ENCODE data around the gene EEF1E1.
"Not testable (repeated sequence)": the region's sequence is repeated elsewhere in the genome, so short reads cannot be mapped to it uniquely, and the experiment has no call there.

Gene EEF1E1

DNA sequence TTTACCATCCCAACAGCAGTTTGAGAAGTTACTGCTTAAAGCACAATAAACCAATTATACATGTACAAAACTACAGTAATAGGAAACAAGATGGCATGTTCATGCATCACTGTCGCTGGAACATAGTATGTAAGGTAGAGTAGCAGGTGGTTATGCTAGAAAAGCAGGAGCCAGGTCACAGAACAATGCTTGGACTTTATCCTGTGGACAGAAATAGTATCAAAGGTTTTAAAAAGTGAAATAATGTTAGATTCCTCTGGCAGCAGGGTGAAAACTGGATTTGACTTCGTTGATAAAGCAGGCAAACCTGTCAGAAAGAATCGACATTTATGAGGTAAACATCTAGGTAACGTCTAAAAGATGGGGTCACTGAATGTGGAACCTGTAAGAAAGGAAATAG is 40.6 kb downstream of the EEF1E1 start:
- DNase-seq: no peak

DNA sequence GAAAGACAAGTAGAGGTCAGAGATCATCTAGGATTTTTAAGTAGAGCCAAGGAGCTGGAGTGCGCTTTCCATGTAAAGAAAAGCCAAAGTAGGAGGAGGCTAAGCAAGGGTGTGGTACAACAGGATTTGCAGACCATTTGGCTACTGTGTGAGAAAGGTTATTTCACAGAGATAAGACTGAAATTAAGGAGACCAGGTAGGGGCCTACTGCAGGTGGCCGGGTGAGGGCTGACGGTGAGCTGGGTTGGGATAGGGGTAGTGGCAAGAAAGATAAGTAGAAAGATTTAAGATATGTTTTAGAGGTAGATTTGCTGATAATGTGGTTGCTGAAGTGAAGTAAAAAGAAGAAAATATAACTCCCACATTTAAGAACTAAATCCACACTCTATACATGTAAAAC is 42.0 kb downstream of the EEF1E1 start:
- no peak for DNase-seq

DNA sequence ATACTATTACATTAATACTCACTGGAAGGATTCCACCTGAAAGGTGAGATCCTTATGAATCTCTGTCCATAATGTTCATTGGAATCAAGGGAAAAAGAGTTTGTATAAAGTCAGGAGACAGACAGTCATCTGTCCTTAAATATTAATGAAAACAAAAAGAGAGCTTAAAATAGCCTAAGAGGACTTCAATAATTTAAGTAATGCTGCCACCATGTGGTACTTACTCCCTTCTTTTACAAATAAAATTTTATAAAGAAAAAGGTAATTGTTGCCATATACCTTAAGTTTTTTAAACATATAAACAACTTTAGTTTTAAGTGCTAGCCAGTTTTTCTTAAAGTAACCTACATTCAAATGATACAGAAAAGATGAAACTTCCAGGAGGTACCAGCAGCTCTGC is 43.2 kb downstream of the EEF1E1 start:
- DNase-seq: peak; percentile 6

DNA sequence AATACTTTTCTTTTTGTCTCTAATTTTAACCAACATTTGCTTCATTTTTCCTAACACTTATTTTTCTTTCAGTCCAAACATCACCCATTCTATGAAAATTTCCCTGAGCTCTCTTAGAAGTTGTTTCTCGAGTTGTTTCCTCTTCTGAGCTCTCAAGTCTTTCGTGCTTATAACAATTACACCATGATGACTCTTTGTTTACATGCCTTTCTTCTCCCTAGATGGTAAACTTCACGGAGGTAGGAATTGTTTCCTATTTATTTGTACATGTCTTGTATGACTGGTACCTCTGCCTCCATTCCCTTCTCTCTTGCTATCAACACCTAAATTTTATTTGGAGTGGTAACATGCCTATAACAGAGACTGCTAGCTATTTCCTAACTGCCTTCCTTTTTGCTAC is 44.6 kb downstream of the EEF1E1 start:
- no peak for DNase-seq

DNA sequence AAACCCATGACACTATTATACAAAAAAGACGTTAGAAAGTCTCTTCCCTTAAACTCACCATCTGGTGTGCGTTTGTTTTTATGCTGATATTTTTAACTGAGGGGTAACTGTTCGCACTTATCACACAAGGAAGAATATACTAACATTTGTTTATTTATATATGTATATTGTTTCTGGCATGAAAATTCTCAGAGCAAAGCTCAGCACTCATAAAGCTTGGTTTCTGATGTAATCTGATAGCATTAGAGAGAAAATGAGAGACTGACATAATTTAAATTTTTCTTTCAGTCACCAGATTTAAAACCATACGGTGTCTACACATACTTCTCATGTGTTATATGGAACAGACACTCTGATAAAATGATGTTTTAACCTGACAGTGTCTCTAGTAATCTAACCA is 45.1 kb downstream of the EEF1E1 start:
- DNase-seq: no peak

DNA sequence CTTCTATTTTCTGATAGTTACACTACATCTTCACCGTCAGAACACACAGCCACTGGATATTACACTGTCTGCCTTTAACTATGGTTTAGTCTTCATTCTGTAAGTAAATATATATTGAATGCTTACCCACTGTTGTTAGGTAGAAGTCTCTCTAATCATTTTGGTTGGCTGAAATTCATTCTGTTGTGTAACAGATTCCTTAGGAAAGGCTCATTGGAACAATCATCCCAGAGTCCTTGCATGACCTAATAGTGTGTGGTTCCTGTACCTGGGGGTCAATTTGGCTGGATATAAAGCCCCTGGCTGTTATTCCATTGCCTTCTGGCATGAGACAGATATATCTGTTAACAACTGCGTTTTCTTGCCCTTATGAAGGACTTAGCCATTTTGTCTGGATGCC is 48.1 kb downstream of the EEF1E1 start:
- no peak for DNase-seq

DNA sequence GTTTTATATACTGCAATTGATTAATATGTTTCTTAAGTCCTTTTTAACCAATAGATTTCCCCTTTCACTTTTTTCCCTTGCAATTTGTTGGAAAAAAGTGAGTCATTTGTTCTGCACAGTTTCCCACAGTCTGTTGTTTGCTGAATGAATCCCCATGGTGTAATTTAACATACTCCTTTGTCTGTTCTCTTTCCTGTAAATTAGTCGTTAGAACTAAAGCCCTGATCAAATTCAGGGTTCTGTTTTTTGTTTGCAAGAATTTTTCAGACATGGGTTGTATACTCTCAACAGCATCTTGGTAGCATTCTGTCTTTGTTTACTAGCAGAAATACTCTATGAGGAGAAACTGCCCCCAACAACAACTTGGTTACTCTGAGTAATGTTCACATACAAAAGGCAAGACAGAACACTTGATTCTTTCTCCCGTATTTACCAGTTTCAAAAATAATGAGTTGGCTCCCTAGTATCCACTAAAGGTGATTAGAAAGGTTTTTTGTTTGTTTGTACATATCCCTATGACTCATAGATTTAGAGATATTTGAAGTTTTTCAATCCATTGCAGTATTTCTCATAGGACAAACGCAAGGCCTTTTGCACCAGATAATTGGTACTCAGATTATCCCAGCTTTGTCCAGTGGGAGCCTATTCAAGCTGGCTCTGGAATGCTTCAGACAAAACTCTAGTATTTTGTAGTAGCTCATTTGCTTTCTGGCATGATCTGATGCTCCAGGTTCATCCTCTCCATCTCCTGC is 54.6 kb downstream of the EEF1E1 start:
- DNase-seq: no peak

DNA sequence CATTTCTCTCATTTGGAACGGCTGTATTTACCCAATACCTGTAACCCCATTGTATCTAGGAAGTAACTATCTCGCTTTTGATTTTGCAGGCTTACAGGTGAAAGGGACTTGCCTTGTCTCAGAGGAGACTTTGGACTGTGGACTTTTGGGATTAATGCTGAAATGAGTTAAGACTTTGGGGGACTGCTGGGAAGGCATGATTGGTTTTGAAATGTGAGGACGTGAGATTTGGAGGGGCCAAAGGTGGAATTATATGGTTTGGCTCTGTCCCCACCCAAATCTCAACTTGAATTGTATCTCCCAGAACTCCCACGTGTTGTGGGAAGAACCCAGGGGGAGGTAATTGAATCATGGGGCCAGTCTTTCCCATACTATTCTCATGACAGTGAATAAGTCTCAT is 56.6 kb downstream of the EEF1E1 start:
- DNase-seq: not testable (repeated sequence)

DNA sequence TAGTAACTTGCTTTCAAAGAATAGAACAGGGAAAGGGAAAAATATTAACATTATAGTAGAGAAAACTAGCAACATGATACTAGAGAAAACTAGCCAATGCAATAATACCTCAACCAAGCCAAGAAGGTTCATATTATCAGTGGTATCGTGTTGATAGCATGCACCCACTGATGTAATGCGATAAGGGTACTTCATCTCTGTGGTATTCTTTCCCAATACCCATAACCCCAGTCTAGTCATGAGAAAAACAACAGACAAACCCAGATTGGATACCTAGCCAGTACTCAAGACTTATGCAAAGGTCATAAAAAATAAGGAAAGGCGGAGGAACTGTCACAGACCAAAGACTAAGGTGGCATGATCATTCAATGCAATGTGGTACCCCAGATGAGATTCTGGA is 59.1 kb downstream of the EEF1E1 start:
- no peak for DNase-seq

DNA sequence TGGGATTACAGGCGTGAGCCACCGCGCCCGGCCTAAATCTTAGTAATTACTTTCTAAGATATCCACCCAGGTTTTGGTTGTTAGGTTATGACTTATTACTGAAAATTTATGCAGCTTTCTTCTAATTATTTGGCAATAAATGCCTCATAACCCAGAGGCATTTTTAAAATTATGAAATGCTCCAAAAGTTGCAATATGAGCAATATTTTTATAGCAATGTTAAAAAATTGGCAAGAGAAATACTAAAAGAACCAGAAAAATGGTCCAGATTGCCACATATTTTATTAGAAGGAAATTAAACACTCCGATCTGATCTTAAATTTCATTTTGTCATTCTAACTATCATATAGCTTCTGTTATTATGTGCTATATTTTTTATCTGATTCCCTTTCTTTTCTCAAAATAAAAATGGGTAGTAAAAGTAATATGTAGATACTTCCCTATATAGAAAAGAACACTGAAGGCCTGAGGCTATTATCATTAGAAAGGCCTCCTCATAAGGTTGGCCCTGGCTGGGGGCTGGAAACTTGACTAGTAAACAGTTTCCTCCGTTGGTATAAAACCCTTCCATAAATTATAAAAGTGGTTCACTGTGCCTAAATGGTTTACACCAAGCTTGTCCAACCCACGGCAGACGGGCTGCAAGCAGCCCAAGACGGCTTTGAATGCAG is 60.3 kb downstream of the EEF1E1 start:
- DNase-seq: no peak

DNA sequence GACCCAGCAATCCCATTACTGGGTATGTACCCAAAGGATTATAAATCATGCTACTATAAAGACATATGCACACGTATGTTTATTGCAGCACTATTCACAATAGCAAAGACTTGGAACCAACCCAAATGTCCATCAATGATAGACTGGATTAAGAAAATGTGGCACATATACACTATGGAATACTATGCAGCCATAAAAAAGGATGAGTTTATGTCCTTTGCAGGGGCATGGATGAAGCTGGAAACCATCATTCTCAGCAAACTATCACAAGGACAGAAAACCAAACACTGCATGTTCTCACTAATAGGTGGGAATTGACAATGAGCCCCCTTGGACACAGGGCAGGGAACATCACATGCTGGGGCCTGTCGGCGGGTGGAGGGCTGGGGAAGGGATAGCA is 68.2 kb downstream of the EEF1E1 start:
- not testable (repeated sequence) for DNase-seq

DNA sequence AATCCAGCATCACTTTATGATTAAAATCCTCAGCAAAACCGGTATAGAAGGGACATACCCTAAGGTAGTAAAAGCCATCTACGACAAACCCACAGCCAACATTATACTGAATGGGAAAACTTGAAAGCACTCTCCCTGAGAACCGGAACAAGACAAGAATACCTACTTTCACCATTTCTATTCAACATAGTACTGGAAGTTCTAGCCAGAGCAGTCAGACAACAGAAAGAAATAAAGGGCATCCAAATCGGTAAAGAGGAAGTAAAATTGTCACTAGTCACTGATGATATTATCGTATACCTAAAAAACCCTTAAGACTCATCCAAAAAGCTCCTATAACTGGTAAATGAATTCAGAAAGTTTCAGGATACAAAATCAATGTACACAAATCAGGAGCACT is 71.4 kb downstream of the EEF1E1 start:
- no peak for DNase-seq

Measured in CD4-positive, alpha-beta T cell treated with Interleukin-4 for 4 hours (primary cell).